ENCODE data around the gene ENAH.
"Not testable (repeated sequence)": the region's sequence is repeated elsewhere in the genome, so short reads cannot be mapped to it uniquely, and the experiment has no call there.

Gene ENAH

GRCh38 chr1:225520587-225521227 is 132.2 kb downstream of the ENAH start:
- no peak overlapping the region for H3K4me3 ChIP-seq (ENCODE audit: low read depth, low read length)
- no peak for TF ChIP-seq CTCF (IDR thresholded peaks at IDR 0.05; ENCODE audit: borderline replicate concordance, insufficient read depth, low read depth, low read length)

- TF ChIP-seq CTCF (IDR thresholded peaks at IDR 0.05; ENCODE audit: borderline replicate concordance, insufficient read depth, low read depth, low read length): no peak
- no peak overlapping the region for H3K4me3 ChIP-seq (ENCODE audit: low read depth, low read length)
These were observed 133.6 kb downstream of the ENAH start for GRCh38 chr1:225519166-225519863.

GRCh38 chr1:225517697-225518096 is 135.2 kb downstream of the ENAH start:
- H3K4me3 ChIP-seq (ENCODE audit: low read depth, low read length): no peak overlapping the region
- TF ChIP-seq CTCF (IDR thresholded peaks at IDR 0.05; ENCODE audit: borderline replicate concordance, insufficient read depth, low read depth, low read length): no peak

GRCh38 chr1:225517221-225517620 is 135.7 kb downstream of the ENAH start:
- no peak overlapping the region for H3K4me3 ChIP-seq (ENCODE audit: low read depth, low read length)

GRCh38 chr1:225514671-225515081 is 138.2 kb downstream of the ENAH start:
- H3K4me3 ChIP-seq (ENCODE audit: low read depth, low read length): no peak overlapping the region
- TF ChIP-seq CTCF (IDR thresholded peaks at IDR 0.05; ENCODE audit: borderline replicate concordance, insufficient read depth, low read depth, low read length): no peak

More at GRCh38 chr1:225517221-225517620, 135.7 kb downstream of the ENAH start:
- TF ChIP-seq CTCF (IDR thresholded peaks at IDR 0.05; ENCODE audit: borderline replicate concordance, insufficient read depth, low read depth, low read length): no peak

GRCh38 chr1:225513576-225513975 is 139.3 kb downstream of the ENAH start:
- not testable (repeated sequence) for H3K4me3 ChIP-seq (ENCODE audit: low read depth, low read length)

GRCh38 chr1:225511828-225512381 is 141.0 kb downstream of the ENAH start:
- no peak overlapping the region for H3K4me3 ChIP-seq (ENCODE audit: low read depth, low read length)
- TF ChIP-seq CTCF (IDR thresholded peaks at IDR 0.05; ENCODE audit: borderline replicate concordance, insufficient read depth, low read depth, low read length): no peak

- not testable (repeated sequence) for H3K4me3 ChIP-seq (ENCODE audit: low read depth, low read length)
These were observed 142.2 kb downstream of the ENAH start for GRCh38 chr1:225510740-225511139.
